Thyroid gland (tissue), 4 donors: ENCODE results near the gene ATG4D.

ENCODE experiments used
- CTCF ChIP-seq, 6 experiments: fragments of 200-600 bp in 3 of 6; fragments of 450-650 bp in 3 of 6; sonication (generic) in 3 of 6; IDR thresholded peaks; one replicate each; pipeline ENCODE4 v1.5.1; 2016 to 2019; ENCODE audit warnings: antibody characterized with exemption in 6 of 6, mild to moderate bottlenecking in 2 of 6, inconsistent platforms in 1 of 6, moderate library complexity in 1 of 6
- POLR2A ChIP-seq, 2 donors: fragments of 450-650 bp; IDR thresholded peaks; one replicate each; pipeline ENCODE4 v1.6.1; 2017; ENCODE audit warnings: antibody characterized with exemption in 2 of 2, mild to moderate bottlenecking in 2 of 2, moderate library complexity in 1 of 2

DNA sequence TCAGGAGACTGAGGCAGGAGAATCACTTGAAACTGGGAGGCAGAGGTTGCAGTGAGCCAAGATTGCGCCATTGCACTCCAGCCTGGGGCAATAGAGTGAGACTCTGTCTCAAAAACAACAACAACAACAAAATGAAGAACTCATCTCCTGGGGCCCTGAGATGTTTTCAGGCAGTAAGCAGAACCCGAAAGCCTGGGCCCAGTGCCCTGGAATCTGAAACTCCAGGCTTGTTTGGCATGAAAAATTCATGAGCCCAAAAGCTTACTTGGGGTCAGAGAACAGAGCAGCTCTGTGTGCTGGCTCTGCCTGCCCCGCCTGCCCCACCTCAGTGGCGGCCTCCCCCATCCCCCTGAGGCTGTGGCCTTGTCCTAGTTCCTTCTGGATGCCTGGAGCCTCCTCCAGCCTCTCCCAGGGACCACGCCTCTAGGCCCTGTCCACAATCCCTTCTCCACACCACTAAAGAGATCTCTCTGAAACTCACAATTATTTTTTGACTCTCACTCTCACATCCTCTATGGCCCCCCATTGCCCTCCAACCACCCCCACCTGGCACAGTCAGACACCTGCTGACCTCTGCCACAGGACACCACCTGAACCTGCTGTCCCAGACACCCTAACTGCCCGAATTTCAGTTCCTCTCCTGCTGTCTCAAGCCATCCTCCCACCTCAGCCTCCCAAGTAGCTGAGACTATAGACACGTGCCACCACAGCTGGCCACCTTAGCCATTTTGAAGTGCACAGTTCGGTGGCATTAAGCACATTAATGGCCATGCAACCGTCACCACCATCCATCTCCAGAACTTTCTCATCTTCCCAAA lies 50.3 kb downstream of the ATG4D start:
- no peak for TF ChIP-seq POLR2A (IDR thresholded peaks at IDR 0.05)
- no peak for TF ChIP-seq CTCF (IDR thresholded peaks at IDR 0.05)
